HEK293T (cell line): ENCODE data around the gene SERHL2.
"Not testable (repeated sequence)": the region's sequence is repeated elsewhere in the genome, so short reads cannot be mapped to it uniquely, and the experiment has no call there.

Source experiments
- NFRKB ChIP-seq: fragments of 450-650 bp; IDR thresholded peaks from 2 replicates; pipeline ENCODE4 v1.6.1; 2016; ENCODE audit warnings: mild to moderate bottlenecking, moderate library complexity
- SUZ12 ChIP-seq: fragments of 450-650 bp; IDR thresholded peaks from 2 replicates; pipeline ENCODE4 v1.6.1; 2016; ENCODE audit warnings: mild to moderate bottlenecking
- TARDBP ChIP-seq: fragments of 450-650 bp; IDR thresholded peaks from 2 replicates; pipeline ENCODE4 v1.6.1; 2016

DNA sequence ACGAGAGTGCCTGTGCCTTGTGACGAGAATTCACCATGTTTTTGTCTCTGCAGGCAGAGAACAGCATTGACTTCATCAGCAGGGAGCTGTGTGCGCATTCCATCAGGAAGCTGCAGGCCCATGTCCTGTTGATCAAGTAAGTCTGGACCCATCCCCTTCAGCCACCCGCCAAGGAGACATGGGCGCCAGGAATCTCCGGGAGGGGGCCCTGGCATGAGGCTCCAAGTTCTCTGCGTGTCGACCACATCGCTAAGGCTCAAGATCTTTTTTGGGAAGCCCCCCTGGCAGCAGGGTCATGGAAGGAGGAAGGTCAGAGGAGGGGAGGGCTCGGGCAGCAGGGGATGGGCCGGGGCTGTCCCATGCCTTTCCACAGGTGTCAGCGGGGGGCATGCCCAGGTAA lies 17.3 kb downstream of the SERHL2 start:
- not testable (repeated sequence) for TF ChIP-seq NFRKB, SUZ12, TARDBP
